Activated CD4-positive, CD25-positive, alpha-beta regulatory T cell (primary cell): ENCODE data around the gene HES5.
"Not testable (repeated sequence)": the region's sequence is repeated elsewhere in the genome, so short reads cannot be mapped to it uniquely, and the experiment has no call there.

Experiments
- DNase-seq, 4 experiments: peaks; one replicate each; lab custom pipeline; 2025; lab: John Stamatoyannopoulos, UW

Gene HES5

GRCh38 chr1:2529784-2530512, at the start of gene HES5:
Gene HES5 (minus strand): TSS chr1:2530263. CDS start chr1:2530164, 99 bp downstream.
- DNase-seq, result no peak

- DNase-seq, result no peak
These were observed 48.7 kb upstream of the HES5 start for GRCh38 chr1:2578758-2579118.

- peak in 1 of 4 experiments; percentile 28 for DNase-seq
These were observed 47.6 kb upstream of the HES5 start for GRCh38 chr1:2577565-2578075.

GRCh38 chr1:2575801-2576663, 46.0 kb upstream of the HES5 start:
- DNase-seq, result no peak

GRCh38 chr1:2574350-2574749, 44.3 kb upstream of the HES5 start:
- no peak for DNase-seq

- DNase-seq, result no peak
These were observed 43.3 kb upstream of the HES5 start for GRCh38 chr1:2573250-2573920.

GRCh38 chr1:2571348-2571747, 41.3 kb upstream of the HES5 start:
- DNase-seq, result no peak

GRCh38 chr1:2570332-2570731, 40.3 kb upstream of the HES5 start:
- DNase-seq, result no peak

- not testable (repeated sequence) for DNase-seq
These were observed 39.6 kb upstream of the HES5 start for GRCh38 chr1:2569703-2570102.

GRCh38 chr1:2569060-2569459, 39.0 kb upstream of the HES5 start:
- DNase-seq, result no peak

GRCh38 chr1:2568187-2568816, 38.2 kb upstream of the HES5 start:
- DNase-seq, result not testable (repeated sequence)

- no peak for DNase-seq
These were observed 37.1 kb upstream of the HES5 start for GRCh38 chr1:2567083-2567679.

GRCh38 chr1:2566101-2567045, 36.3 kb upstream of the HES5 start:
- no peak for DNase-seq

GRCh38 chr1:2564815-2565374, 34.8 kb upstream of the HES5 start:
- no peak for DNase-seq

- DNase-seq, result no peak
These were observed 34.1 kb upstream of the HES5 start for GRCh38 chr1:2564006-2564814.

- no peak for DNase-seq
These were observed 33.1 kb upstream of the HES5 start for GRCh38 chr1:2563205-2563604.

- no peak for DNase-seq
These were observed 32.1 kb upstream of the HES5 start for GRCh38 chr1:2561898-2562895.

- no peak for DNase-seq
These were observed 31.4 kb upstream of the HES5 start for GRCh38 chr1:2561446-2561845.
